GM18517 (cell line): ENCODE data around the gene PRDM7.
"Not testable (repeated sequence)": the region's sequence is repeated elsewhere in the genome, so short reads cannot be mapped to it uniquely, and the experiment has no call there.

Experiments
- ATAC-seq: cut with Tn5 transposase; IDR thresholded peaks from one replicate; pipeline ENCODE4 v1.9.1; 2021; ENCODE audit warnings: mild to moderate bottlenecking, moderate library complexity; ENCODE audit not compliant: unreplicated experiment

Gene PRDM7

GRCh38 chr16:90077240-90077756 lies at the start of gene PRDM7:
Gene PRDM7, minus strand, starts transcription at chr16:90077331. Its CDS starts 1,421 bp downstream, at chr16:90075910.
- ATAC-seq = peak; percentile 86

DNA sequence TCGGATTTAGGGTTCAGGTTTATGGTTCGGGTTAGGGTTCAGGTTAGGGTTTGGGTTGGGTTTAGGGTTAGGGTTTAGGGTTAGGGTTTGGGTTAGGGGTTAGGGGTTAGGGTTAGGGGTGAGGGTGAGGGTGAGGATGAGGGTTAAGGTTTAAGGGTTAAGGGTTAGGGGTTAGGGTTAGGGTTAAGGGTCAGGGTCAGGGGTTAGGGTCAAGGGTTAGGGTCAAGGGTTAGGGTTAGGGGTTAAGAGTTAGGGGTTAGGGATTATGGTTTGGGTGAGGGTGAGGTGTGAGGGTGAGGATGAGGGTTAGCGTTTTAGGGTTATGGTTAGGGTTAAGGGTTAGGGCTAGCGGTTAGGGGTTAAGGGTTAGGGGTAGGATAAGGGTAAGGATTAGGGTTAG lies 44.7 kb upstream of the PRDM7 start:
- not testable (repeated sequence) for ATAC-seq

GRCh38 chr16:90107617-90108016 lies 30.5 kb upstream of the PRDM7 start:
- not testable (repeated sequence) for ATAC-seq

DNA sequence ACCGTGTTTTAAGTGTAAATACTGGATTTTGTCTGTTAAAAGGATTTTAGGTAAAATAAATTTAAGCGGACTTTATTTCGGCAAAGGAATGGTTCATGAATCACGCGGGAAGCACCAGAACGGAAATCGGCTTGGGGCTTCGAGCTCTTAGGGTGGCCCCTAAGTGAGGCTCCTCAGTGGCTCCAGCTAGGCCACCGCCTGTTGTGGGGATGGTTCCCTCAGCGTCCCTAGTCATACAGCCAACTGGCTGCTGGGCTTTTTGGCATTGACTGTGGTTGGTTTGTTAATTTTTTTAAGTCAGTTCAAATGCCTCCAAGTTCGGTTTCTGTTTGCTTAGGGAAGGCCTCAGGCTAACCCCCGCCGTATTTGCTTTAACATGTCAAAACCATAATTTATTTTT lies 29.9 kb upstream of the PRDM7 start:
- not testable (repeated sequence) for ATAC-seq

DNA sequence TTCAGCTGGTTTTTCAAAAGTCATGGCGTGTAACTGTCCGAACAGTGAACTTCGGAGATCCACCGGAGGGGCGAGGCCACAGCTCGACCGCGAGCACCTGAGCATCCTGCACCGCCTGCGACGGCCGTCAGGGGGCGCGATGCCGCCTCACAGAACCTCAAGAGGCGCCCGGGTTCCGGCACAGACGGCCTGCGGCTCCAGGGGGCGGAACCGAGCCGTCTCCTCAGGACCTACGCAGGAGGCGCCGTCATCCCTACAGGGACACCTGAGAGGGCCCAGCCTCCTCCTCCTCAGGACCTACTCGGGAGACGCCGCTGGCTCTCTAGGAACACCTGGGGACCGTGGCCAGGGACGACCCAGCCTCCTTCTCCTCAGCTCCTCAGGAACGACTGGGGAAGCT lies 29.1 kb upstream of the PRDM7 start:
- not testable (repeated sequence) for ATAC-seq

GRCh38 chr16:90104725-90105124 lies 27.6 kb upstream of the PRDM7 start:
- not testable (repeated sequence) for ATAC-seq

- not testable (repeated sequence) for ATAC-seq
Measured at GRCh38 chr16:90102086-90102884, 25.2 kb upstream of the PRDM7 start.

DNA sequence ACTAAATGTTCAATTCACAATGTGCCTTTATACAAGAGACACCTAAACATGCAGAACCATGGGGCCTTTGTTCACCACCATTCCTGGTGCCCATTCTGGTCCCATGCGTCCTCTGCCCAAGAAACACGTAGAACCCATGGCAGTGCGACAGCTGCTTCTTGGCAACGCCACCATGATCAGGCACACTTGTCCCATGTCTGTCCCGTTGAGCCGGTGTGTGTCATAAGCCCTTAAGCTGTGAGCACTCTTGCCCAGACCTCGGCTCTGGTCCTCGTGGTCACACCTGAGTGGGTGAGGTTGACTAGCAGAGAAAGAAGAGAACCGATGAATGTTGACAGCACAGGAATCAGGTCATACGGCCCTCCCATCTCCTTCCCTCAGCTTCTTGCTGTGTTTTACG lies 24.2 kb upstream of the PRDM7 start:
- not testable (repeated sequence) for ATAC-seq

GRCh38 chr16:90100790-90101189 lies 23.7 kb upstream of the PRDM7 start:
- not testable (repeated sequence) for ATAC-seq

- ATAC-seq = not testable (repeated sequence)
Measured at GRCh38 chr16:90100229-90100628, 23.1 kb upstream of the PRDM7 start.

GRCh38 chr16:90098936-90099335 lies 21.8 kb upstream of the PRDM7 start:
- ATAC-seq = not testable (repeated sequence)

- not testable (repeated sequence) for ATAC-seq
Measured at GRCh38 chr16:90097010-90097684, 20.0 kb upstream of the PRDM7 start.

GRCh38 chr16:90094791-90095190 lies 17.7 kb upstream of the PRDM7 start:
- not testable (repeated sequence) for ATAC-seq

DNA sequence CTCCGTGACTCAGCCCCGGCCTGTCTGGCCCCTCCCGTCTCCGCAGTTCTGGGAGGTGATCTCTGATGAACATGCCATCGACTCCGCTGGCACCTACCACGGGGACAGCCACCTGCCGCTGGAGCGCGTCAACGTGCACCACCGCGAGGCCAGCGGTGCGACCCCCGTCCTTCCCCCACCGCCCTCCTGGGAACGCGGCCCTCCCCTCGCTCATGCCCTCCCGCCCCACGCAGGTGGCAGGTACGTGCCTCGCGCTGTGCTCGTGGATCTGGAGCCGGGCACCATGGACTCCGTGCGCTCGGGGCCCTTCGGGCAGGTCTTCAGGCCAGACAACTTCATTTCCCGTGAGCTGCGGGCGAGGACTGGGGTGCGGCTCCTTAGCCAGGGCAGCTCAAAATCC lies 17.2 kb upstream of the PRDM7 start:
- ATAC-seq = not testable (repeated sequence)

DNA sequence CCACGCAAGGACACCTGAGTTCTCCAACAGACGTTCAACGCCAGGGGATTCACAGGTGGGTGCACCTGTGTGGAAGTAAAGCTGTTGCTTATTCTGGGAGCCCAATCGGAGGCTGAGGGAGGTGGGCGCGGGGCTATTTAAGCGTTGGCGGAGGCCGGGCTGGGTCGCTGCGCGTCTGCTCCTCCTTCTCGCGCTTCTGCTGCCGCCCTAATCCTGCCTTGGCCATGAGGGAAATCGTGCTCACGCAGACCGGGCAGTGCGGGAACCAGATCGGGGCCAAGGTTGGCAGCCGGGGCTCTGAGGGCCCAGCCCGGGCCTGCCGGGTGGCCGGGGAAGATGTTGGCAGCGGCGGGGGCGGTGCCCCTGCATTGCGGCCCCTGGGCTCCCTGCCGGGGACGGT lies 16.7 kb upstream of the PRDM7 start:
- ATAC-seq = not testable (repeated sequence)

GRCh38 chr16:90092781-90093180 lies 15.7 kb upstream of the PRDM7 start:
- not testable (repeated sequence) for ATAC-seq

GRCh38 chr16:90084215-90084950 lies 7.3 kb upstream of the PRDM7 start:
- no peak for ATAC-seq

DNA sequence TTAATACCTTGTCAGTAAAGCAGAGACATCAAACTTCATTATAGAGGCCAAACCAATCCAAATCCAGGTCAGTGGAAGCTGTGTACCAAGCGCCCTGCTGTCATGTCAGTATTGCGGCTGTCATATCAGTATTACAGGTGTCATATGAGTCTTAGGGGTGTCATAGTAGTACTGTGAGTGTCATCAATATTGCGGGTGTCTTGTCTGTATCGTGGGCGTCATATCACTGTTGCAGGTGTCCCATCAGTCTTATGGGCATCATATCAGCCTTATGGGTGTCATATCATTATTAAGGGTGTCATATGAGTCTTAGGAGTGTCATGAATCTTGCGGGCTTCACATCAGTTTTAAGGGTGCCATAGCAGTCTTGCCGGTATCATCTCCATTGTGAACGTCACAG lies 6.0 kb upstream of the PRDM7 start:
- ATAC-seq = no peak

DNA sequence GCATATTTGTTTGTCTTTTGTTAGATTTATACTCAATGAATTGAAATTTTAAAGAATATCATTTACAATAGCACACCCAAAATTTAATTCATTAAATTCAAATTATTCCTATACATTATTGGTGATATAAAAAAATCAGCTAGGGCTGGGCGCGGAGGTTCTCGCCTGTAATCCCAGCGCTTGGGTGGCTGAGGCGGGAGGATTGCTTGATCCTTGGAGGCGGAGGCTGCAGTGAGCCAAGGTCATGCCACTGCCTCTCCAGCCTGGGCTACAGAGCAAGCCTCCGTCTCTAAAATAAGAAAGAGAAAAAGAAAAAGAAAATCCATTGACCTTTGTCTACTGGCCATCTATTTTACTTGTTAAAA lies 4.5 kb upstream of the PRDM7 start:
- ATAC-seq = no peak

GRCh38 chr16:90078579-90078895 lies 1.4 kb upstream of the PRDM7 start:
- ATAC-seq = no peak
